ENCODE data around the gene KLC4. TPM values are rescaled to one million over a fixed set of nuclear protein-coding genes. Genes with fewer than 3 reads are reported as not detected.
"Not testable (repeated sequence)": the region's sequence is repeated elsewhere in the genome, so short reads cannot be mapped to it uniquely, and the experiment has no call there.

Gene KLC4
- polyA plus RNA-seq, 4 donors = 36.3 to 333 (median 206) TPM

DNA sequence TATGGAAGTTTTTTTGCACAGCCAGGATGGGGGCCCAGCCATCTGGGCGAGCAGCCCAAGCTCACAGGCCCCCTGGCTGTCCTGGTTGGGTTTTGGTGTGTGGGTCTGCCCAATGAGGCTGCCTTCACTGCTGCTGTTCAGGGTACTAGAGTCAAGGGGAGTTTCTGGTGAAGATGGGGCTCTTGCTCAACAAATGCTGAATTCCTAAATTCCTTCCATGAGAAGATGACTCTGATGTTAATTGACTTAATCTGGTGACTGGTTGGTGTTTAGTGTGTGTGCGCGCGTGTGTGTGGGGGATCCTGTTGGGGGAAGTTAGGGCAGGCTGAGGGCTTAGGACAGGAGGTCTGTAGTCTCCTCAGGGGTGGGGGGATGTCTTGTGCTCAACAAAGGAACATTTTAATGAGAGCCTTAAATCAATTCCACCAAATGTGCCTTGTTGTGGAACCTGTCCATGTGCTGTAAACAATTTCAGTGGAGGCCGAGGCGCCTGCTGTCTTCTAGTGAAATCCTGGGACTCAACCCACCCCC lies 18.6 kb downstream of the KLC4 start:
- Histone ChIP-seq H3K36me3 (ENCODE audit: control insufficient read depth in 3 of 3, insufficient read depth in 2 of 3, low read depth in 1 of 3, low read length in 3 of 3) (peaks cover 3 to 27% (median 4%) of the 10 kb centered on the region in 3 donors), H3K27ac (ENCODE audit: low read depth in 1 of 3, low read length in 2 of 3) (peak overlapping the region in 2 of 3 donors; percentile 17 to 38), H3K27me3 (ENCODE audit: control insufficient read depth in 3 of 3, insufficient read depth in 3 of 3, low read length in 3 of 3) (peaks cover 0 to 2% (median 0%) of the 10 kb centered on the region in 3 donors), H3K4me3 (ENCODE audit: low read depth in 1 of 3, low read length in 3 of 3) (no peak overlapping the region), H3K4me1 (ENCODE audit: control insufficient read depth in 3 of 3, insufficient read depth in 2 of 3, low read depth in 1 of 3, low read length in 2 of 3) (peaks cover 0 to 27% (median 0%) of the 10 kb centered on the region in 3 donors), H3K9me3 (ENCODE audit: control insufficient read depth in 2 of 2, insufficient read depth in 1 of 2, low read depth in 1 of 2, low read length in 1 of 2) (no peaks in the 10 kb centered on the region)
- DNase-seq (no peak), FAIRE-seq (no peak)
- WGBS, 3 donors = 78 to 93% (median 87%) methylated on average over 6 of the region's 6 CpGs

DNA sequence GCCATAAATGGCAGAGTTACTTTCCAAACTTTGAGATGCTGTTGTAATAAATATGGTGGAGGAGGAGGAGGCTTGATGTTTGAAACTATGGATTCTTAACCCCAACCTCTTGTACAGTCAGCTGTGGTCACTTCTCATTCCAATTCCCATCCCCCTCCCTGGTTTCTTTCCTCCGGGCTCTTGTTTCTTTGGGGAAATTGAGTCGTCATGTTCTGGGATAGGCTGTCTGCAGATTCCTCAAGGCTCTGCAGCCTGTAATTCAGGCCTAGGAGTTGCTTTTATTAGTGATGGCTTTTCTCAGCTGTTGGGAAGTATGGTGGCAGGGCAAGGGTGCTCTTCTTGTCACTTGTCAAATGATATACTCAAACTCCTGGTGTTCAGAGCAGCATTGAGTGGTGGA lies 19.3 kb downstream of the KLC4 start:
- DNase-seq (no peak), FAIRE-seq (no peak)
- Histone ChIP-seq H3K4me3 (ENCODE audit: low read depth in 1 of 3, low read length in 3 of 3) (no peak overlapping the region), H3K36me3 (ENCODE audit: control insufficient read depth in 3 of 3, insufficient read depth in 2 of 3, low read depth in 1 of 3, low read length in 3 of 3) (peaks cover 1 to 20% (median 2%) of the 10 kb centered on the region in 3 donors), H3K27ac (ENCODE audit: low read depth in 1 of 3, low read length in 2 of 3) (peak overlapping the region in 2 of 3 donors; percentile 17 to 38), H3K9me3 (ENCODE audit: control insufficient read depth in 2 of 2, insufficient read depth in 1 of 2, low read depth in 1 of 2, low read length in 1 of 2) (no peaks in the 10 kb centered on the region), H3K27me3 (ENCODE audit: control insufficient read depth in 3 of 3, insufficient read depth in 3 of 3, low read length in 3 of 3) (peaks cover 0 to 2% (median 0%) of the 10 kb centered on the region in 3 donors), H3K4me1 (ENCODE audit: control insufficient read depth in 3 of 3, insufficient read depth in 2 of 3, low read depth in 1 of 3, low read length in 2 of 3) (peaks cover 0 to 27% (median 0%) of the 10 kb centered on the region in 3 donors)
- 80 to 93% (median 85%) methylated on average over 2 of the region's 2 CpGs for WGBS, 3 donors

DNA sequence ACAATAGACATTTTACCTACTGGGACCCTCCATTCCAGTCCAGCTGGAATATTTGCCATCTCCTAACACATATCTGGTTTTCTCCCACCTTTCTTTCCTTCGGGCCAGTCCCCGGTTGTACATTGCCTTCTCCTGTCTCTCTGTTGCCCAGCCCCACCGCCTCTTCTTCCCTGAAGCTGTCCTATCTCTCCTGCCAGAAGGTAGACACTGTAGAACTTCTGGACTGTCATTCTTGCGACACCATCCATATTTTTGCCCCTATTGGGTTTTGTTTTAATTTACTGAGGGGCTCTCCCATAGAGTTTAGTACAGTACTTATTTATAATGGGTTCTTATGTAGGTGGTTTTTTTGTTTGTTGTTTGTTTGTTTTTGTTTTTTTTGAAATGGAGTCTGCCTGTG lies 21.6 kb downstream of the KLC4 start:
- FAIRE-seq (no peak), DNase-seq (no peak)
- 93 to 95% (median 93%) methylated on average over 4 of the region's 4 CpGs for WGBS, 3 donors
- H3K27ac ChIP-seq (ENCODE audit: low read depth in 1 of 3, low read length in 2 of 3) = no peak overlapping the region
- peaks cover 0 to 4% (median 0%) of the 10 kb centered on the region in 3 donors for H3K36me3 ChIP-seq (ENCODE audit: control insufficient read depth in 3 of 3, insufficient read depth in 2 of 3, low read depth in 1 of 3, low read length in 3 of 3)
- no peak overlapping the region for H3K4me3 ChIP-seq (ENCODE audit: low read depth in 1 of 3, low read length in 3 of 3)
- H3K27me3 ChIP-seq (ENCODE audit: control insufficient read depth in 3 of 3, insufficient read depth in 3 of 3, low read length in 3 of 3) = peaks cover 0 to 2% (median 0%) of the 10 kb centered on the region in 3 donors
- peaks cover 0 to 17% (median 0%) of the 10 kb centered on the region in 3 donors for H3K4me1 ChIP-seq (ENCODE audit: control insufficient read depth in 3 of 3, insufficient read depth in 2 of 3, low read depth in 1 of 3, low read length in 2 of 3)
- H3K9me3 ChIP-seq (ENCODE audit: control insufficient read depth in 2 of 2, insufficient read depth in 1 of 2, low read depth in 1 of 2, low read length in 1 of 2) = no peaks in the 10 kb centered on the region

DNA sequence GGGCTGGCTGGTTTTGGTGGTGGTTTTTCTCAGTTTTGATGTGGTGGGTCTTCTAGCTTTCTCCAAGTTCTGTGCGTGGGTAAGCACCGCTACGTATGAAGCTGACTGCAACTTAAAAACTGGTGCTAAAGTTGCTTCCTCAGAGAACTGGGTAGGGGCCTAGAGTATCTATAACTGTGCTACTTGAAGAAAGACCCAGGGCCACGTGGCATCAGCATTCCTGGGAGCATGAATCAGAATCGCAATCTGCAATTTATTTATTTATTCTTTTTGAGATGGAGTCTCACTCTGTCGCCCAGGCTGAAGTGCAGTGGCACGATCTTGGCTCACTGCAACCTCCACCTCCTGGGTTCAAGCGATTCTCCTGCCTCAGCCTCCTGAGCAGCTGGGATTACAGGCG lies 22.5 kb downstream of the KLC4 start:
- not testable (repeated sequence) for FAIRE-seq; H3K9me3 ChIP-seq (ENCODE audit: control insufficient read depth in 2 of 2, insufficient read depth in 1 of 2, low read depth in 1 of 2, low read length in 1 of 2)
- WGBS, 3 donors = 74 to 78% (median 77%) methylated on average over 9 of the region's 9 CpGs

DNA sequence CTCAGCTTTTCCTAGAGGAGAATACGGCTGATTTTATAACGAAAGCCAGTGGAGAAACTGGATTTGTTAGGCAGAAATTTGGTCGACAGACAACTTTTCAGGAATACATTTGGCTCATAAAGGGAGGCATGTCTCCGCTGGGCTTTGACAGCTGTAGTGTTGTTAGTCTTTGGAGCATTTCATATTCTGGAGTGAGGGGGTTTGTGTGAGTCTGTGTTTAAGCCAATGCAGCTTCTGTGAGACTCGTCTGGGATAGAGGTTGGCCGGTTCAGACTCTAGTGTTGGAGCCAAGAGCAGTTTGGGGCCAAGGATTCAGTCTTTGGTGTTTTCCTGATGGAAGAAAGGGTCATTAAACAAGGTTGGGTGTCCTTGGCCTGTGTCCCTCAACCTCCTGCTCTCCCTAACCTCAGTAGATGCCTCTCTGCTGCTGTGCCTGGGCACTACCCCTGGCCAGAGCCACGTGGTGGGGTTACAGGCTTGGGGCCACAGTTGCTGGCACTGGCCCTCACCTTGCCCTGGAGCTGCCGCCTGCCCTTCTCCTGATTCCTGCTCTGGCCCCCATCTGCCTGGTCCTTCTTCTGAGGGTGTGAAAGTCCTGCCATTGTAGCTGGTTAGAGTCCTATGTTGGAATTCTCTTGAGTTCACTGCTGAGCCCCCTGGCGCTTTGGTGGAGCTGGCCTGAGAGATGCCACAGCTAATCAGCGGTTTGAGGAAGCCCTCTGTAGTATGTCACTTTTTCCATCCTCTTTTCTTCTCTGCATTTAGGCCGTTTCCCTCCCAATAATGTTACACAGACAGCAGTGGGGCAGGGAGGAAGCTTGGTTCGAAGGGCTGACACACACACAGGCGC lies 23.6 kb downstream of the KLC4 start:
- H3K27ac ChIP-seq (ENCODE audit: low read depth in 1 of 3, low read length in 2 of 3) = peak overlapping the region in 1 of 3 donors; percentile 47
- WGBS, 3 donors = 69 to 88% (median 79%) methylated on average over 13 of the region's 13 CpGs

More for the DNA sequence above, 22.5 kb downstream of the KLC4 start:
- not testable (repeated sequence) for DNase-seq; H3K4me3 ChIP-seq (ENCODE audit: low read depth in 1 of 3, low read length in 3 of 3); H3K27me3 ChIP-seq (ENCODE audit: control insufficient read depth in 3 of 3, insufficient read depth in 3 of 3, low read length in 3 of 3); H3K36me3 ChIP-seq (ENCODE audit: control insufficient read depth in 3 of 3, insufficient read depth in 2 of 3, low read depth in 1 of 3, low read length in 3 of 3); H3K27ac ChIP-seq (ENCODE audit: low read depth in 1 of 3, low read length in 2 of 3)
- peaks cover 0 to 17% (median 0%) of the 10 kb centered on the region in 3 donors for H3K4me1 ChIP-seq (ENCODE audit: control insufficient read depth in 3 of 3, insufficient read depth in 2 of 3, low read depth in 1 of 3, low read length in 2 of 3)

DNA sequence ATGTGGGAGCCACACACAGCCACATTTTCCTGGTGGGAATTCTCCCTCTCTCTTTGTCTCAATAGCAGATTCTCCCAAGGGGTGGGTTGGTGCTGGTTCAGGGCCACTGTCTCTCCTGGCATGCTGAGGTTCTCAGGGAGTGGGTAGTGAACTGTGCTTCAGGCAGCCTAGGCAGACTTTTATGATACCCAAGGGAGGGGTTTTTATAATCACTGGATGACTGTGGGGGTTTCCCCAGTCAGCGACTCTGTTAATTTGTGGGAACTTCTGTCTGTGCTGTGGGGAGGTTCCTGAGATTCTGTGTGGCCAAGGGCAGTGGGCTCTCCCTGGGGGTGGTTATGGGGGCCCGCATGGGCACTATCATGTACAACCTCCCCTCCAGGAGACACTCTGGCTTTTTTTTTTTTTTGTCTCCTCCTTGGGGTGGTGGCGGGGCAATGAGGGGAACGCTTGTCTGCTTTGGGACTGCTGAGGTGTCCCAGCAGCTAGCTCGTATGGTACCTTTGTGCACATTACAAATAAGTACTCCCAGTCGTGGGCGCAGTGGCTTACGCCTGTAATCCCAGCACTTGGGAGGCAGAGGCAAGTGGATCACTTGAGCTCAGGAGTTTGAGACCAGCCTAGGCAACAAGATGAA lies 26.7 kb downstream of the KLC4 start:
- WGBS, 3 donors = 65 to 74% (median 66%) methylated on average over 8 of the region's 8 CpGs
- FAIRE-seq (no peak), DNase-seq (no peak)
- Histone ChIP-seq H3K4me3 (ENCODE audit: low read depth in 1 of 3, low read length in 3 of 3) (no peak overlapping the region), H3K9me3 (ENCODE audit: control insufficient read depth in 2 of 2, insufficient read depth in 1 of 2, low read depth in 1 of 2, low read length in 1 of 2) (no peaks in the 10 kb centered on the region), H3K27ac (ENCODE audit: low read depth in 1 of 3, low read length in 2 of 3) (no peak overlapping the region), H3K36me3 (ENCODE audit: control insufficient read depth in 3 of 3, insufficient read depth in 2 of 3, low read depth in 1 of 3, low read length in 3 of 3) (peaks cover 0 to 2% (median 0%) of the 10 kb centered on the region in 3 donors), H3K4me1 (ENCODE audit: control insufficient read depth in 3 of 3, insufficient read depth in 2 of 3, low read depth in 1 of 3, low read length in 2 of 3) (peaks cover 0 to 15% (median 0%) of the 10 kb centered on the region in 3 donors), H3K27me3 (ENCODE audit: control insufficient read depth in 3 of 3, insufficient read depth in 3 of 3, low read length in 3 of 3) (no peaks in the 10 kb centered on the region)

More for the DNA sequence above, 23.6 kb downstream of the KLC4 start:
- Histone ChIP-seq H3K27me3 (ENCODE audit: control insufficient read depth in 3 of 3, insufficient read depth in 3 of 3, low read length in 3 of 3) (no peaks in the 10 kb centered on the region), H3K4me3 (ENCODE audit: low read depth in 1 of 3, low read length in 3 of 3) (no peak overlapping the region), H3K36me3 (ENCODE audit: control insufficient read depth in 3 of 3, insufficient read depth in 2 of 3, low read depth in 1 of 3, low read length in 3 of 3) (peaks cover 0 to 3% (median 0%) of the 10 kb centered on the region in 3 donors), H3K4me1 (ENCODE audit: control insufficient read depth in 3 of 3, insufficient read depth in 2 of 3, low read depth in 1 of 3, low read length in 2 of 3) (peaks cover 0 to 8% (median 0%) of the 10 kb centered on the region in 3 donors), H3K9me3 (ENCODE audit: control insufficient read depth in 2 of 2, insufficient read depth in 1 of 2, low read depth in 1 of 2, low read length in 1 of 2) (no peaks in the 10 kb centered on the region)
- DNase-seq (no peak), FAIRE-seq (no peak)

DNA sequence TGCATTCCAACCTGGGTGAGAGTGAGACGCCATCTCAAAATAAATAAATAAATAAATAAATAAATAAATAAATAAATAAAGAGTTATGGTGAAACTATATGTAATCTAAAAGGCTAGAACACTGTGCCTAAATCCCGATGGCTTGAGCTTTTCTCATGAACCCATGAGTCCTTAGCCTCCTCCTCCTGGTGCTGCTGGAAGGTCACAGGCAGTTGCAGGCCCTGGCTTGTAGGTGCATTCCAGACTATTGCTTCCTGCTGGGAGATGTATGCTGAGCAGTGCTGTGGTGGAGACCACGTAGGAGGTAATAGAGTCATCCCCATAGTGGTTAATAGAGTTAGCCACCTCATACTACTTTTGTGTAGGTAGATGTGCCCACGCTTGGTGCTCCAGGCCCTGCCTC lies 29.2 kb downstream of the KLC4 start:
- Histone ChIP-seq H3K27me3 (ENCODE audit: control insufficient read depth in 3 of 3, insufficient read depth in 3 of 3, low read length in 3 of 3) (no peaks in the 10 kb centered on the region), H3K27ac (ENCODE audit: low read depth in 1 of 3, low read length in 2 of 3) (no peak overlapping the region), H3K36me3 (ENCODE audit: control insufficient read depth in 3 of 3, insufficient read depth in 2 of 3, low read depth in 1 of 3, low read length in 3 of 3) (peaks cover 0 to 2% (median 0%) of the 10 kb centered on the region in 3 donors), H3K9me3 (ENCODE audit: control insufficient read depth in 2 of 2, insufficient read depth in 1 of 2, low read depth in 1 of 2, low read length in 1 of 2) (no peaks in the 10 kb centered on the region), H3K4me3 (ENCODE audit: low read depth in 1 of 3, low read length in 3 of 3) (no peak overlapping the region), H3K4me1 (ENCODE audit: control insufficient read depth in 3 of 3, insufficient read depth in 2 of 3, low read depth in 1 of 3, low read length in 2 of 3) (peaks cover 0 to 15% (median 0%) of the 10 kb centered on the region in 3 donors)
- DNase-seq (no peak), FAIRE-seq (no peak)
- 90 to 91% (median 90%) methylated on average over 4 of the region's 4 CpGs for WGBS, 3 donors

DNA sequence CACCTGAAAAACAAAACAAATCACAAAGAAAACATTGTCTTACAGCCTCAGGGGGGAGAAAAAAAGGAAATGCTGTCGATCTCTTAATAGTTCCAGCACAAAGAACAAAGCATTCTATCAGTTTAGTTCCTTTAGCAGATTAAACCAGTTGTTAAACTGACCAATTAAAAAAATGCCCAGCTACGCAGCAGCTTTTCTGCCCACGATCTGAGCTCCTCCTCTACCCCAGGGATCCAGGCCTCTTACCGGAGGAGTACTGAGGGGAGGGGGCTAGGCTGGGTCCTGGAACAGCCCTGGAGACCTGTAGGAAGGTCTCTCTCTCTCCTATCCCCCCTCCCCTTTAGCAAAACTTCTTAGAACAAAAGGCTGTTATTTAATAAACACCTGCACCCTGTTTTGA lies 30.0 kb downstream of the KLC4 start:
- Histone ChIP-seq H3K36me3 (ENCODE audit: control insufficient read depth in 3 of 3, insufficient read depth in 2 of 3, low read depth in 1 of 3, low read length in 3 of 3) (peaks cover 0 to 2% (median 0%) of the 10 kb centered on the region in 3 donors), H3K27me3 (ENCODE audit: control insufficient read depth in 3 of 3, insufficient read depth in 3 of 3, low read length in 3 of 3) (no peaks in the 10 kb centered on the region), H3K4me1 (ENCODE audit: control insufficient read depth in 3 of 3, insufficient read depth in 2 of 3, low read depth in 1 of 3, low read length in 2 of 3) (peaks cover 0 to 20% (median 0%) of the 10 kb centered on the region in 3 donors), H3K4me3 (ENCODE audit: low read depth in 1 of 3, low read length in 3 of 3) (no peak overlapping the region), H3K9me3 (ENCODE audit: control insufficient read depth in 2 of 2, insufficient read depth in 1 of 2, low read depth in 1 of 2, low read length in 1 of 2) (no peaks in the 10 kb centered on the region), H3K27ac (ENCODE audit: low read depth in 1 of 3, low read length in 2 of 3) (peak overlapping the region in 1 of 3 donors; percentile 32)
- DNase-seq = no peak
- FAIRE-seq = no peak
- 26 to 51% (median 43%) methylated on average over 4 of the region's 4 CpGs for WGBS, 3 donors

Measured in small intestine (tissue), 7 donors.